Measurements from ENCODE around the gene GSN.

The GSN gene

DNA sequence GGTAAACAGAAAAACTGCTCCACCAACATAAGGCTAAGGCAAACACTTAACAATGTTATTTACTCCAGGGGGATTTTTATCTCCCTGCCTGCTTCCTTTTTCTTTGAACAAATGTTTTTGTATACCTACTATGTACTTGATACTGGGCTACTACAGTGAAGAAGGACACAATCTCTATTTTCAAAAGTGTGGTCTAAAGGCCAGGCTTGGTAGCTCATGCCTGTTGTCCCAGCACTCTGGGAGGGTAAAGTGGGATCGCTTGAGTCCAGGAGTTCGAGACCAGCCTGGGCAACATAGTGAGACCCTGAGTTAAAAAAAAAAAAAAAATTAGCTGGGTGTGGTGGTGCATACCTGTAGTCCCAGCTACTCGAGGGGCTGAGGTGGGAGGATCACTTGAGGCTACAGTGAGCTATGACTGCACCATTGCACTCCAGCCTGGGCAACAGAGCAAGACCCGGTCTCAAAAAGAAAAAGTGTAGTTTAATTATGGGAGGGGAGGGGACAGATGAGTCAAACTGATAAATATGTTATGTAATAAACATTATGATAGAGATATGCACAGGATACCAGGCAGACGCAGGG lies 98.7 kb downstream of the GSN start:
- DNase-seq (ENCODE audit: low read depth in 2 of 2), result no peak
- no peak overlapping the region for H3K4me3 ChIP-seq (replicated peaks in 1 of 2; ENCODE audit: low read depth in 2 of 2, low read length in 2 of 2)
- TF ChIP-seq CTCF (IDR thresholded peaks at IDR 0.05; ENCODE audit: low read depth, low read length), result no peak

GRCh38 chr9:121367306-121368137 lies 99.6 kb downstream of the GSN start:
- TF ChIP-seq CTCF (IDR thresholded peaks at IDR 0.05; ENCODE audit: low read depth, low read length), result no peak
- DNase-seq (ENCODE audit: low read depth in 2 of 2), result no peak
- H3K4me3 ChIP-seq (replicated peaks in 1 of 2; ENCODE audit: low read depth in 2 of 2, low read length in 2 of 2), result peak overlapping the region; percentile 73 to 89

GRCh38 chr9:121368138-121368522 lies 100.2 kb downstream of the GSN start:
- no peak for DNase-seq (ENCODE audit: low read depth in 2 of 2)
- H3K4me3 ChIP-seq (replicated peaks in 1 of 2; ENCODE audit: low read depth in 2 of 2, low read length in 2 of 2), result peak overlapping the region; percentile 73 to 89
- TF ChIP-seq CTCF (IDR thresholded peaks at IDR 0.05; ENCODE audit: low read depth, low read length), result no peak

- no peak for DNase-seq (ENCODE audit: low read depth in 2 of 2)
- no peak for TF ChIP-seq CTCF (IDR thresholded peaks at IDR 0.05; ENCODE audit: low read depth, low read length)
- peak overlapping the region; percentile 73 to 89 for H3K4me3 ChIP-seq (replicated peaks in 1 of 2; ENCODE audit: low read depth in 2 of 2, low read length in 2 of 2)
Measured at GRCh38 chr9:121368745-121369144, 100.8 kb downstream of the GSN start.

DNA sequence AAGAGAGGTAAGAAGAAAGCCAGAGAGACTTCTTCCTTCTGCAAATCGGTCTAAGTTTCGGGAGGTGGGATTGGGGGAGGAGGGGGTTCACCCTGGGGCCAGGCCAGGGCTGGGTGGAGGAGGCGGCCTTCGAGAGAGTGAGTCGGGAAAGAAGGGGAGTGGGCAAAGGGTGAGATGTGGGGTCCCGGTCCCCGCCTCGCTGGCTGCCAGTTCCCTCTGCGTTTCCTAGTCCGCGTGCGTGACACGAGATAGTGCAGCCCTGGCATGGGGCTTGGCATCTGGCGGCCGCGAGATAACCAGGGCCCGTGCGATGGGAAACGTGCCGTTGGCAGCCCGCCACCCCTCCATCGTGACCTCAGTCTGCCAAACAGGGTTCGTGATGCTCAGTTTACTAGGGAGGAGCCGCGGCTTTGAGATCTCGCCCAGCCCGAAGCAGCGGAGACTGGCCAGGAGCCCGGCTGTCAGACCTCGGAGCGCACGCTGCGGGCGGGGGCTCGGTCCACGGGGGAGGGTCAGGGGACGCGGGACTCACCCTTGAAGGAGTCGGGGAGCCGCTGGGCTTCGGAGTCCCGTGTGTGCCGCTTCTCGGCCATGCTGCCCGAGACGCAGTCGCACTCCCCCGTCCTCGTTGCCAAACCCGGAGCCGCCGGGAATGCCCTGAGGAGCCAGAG lies 101.8 kb downstream of the GSN start, which contains the start of gene STOM:
Gene STOM (minus strand): TSS at position 656 of the 671 bp plus-strand sequence. CDS start 63 bp downstream, at position 593.
- no peak for TF ChIP-seq CTCF (IDR thresholded peaks at IDR 0.05; ENCODE audit: low read depth, low read length)
- DNase-seq (ENCODE audit: low read depth in 2 of 2), result peak; percentile 87 to 95
- H3K4me3 ChIP-seq (replicated peaks in 1 of 2; ENCODE audit: low read depth in 2 of 2, low read length in 2 of 2), result peak within 1 kb of the TSS; percentile 73 to 89

DNA sequence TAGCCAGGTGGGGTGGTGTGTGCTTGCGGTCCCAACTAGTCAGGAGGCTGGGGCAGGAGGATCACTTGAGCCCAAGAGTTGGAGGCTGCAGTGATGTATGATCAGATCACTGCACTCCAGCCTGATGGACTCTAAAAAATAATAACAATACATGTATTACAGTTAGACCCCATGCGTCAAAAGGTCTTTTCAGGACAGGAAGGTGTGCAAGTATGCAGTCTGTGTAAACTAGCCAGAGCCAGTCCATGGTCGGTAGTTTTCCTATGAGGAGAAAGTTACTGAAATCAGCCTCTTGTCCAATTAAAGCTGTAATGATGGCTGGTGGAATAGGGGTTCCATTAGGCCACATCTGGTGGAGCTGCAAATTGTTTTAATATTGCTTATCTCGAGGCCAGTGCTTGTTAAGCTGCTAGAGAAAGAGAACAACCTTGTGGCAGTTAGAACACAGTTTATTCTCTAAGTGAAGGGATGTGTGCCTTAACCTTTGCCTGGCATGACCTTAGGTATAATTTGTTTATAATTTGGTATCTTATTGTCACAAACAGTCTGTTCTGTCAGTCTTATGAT lies 103.6 kb downstream of the GSN start:
- H3K4me3 ChIP-seq (replicated peaks in 1 of 2; ENCODE audit: low read depth in 2 of 2, low read length in 2 of 2), result no peak overlapping the region
- DNase-seq (ENCODE audit: low read depth in 2 of 2), result no peak
- TF ChIP-seq CTCF (IDR thresholded peaks at IDR 0.05; ENCODE audit: low read depth, low read length), result no peak

Data from cardiac fibroblast (primary cell).